Panc1 (cell line): ENCODE data around the gene FUT8.

ENCODE experiments used
- POLR2AphosphoS5 ChIP-seq: IDR thresholded peaks from 2 replicates; pipeline ENCODE4 v1.6.1; 2012; ENCODE audit warnings: mild to moderate bottlenecking, low read depth, low read length, moderate library complexity
- TCF7L2 ChIP-seq: IDR thresholded peaks from 2 replicates; pipeline ENCODE4 v1.6.1; 2011; ENCODE audit warnings: mild to moderate bottlenecking, low read depth, low read length, inconsistent platforms
- TF ChIP-seq, protein P1 (sequence below): fragments of 450-650 bp; IDR thresholded peaks from 2 replicates; pipeline ENCODE4 v1.5.1; 2017; ENCODE audit warnings: mild to moderate bottlenecking

DNA sequence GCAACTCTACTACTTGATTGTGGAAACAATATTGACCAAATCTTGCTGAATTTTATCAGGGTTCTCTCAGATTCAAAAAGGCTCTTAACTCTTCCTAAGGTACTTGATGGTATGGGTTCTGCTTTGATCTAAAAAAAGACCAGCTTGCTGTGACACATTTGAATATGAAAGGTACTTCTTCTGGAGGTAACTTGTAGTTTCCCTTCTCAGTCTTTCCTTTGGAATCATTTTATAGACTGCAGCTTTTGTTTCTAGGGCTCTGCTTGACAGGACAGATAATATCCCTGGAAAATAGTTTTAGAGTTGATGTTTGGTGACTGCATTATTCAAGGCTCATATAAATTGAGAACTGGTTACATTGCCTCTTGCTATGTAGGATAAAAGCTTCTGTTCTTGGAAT lies 251.9 kb downstream of the FUT8 start:
- TF ChIP-seq, protein P1, sequence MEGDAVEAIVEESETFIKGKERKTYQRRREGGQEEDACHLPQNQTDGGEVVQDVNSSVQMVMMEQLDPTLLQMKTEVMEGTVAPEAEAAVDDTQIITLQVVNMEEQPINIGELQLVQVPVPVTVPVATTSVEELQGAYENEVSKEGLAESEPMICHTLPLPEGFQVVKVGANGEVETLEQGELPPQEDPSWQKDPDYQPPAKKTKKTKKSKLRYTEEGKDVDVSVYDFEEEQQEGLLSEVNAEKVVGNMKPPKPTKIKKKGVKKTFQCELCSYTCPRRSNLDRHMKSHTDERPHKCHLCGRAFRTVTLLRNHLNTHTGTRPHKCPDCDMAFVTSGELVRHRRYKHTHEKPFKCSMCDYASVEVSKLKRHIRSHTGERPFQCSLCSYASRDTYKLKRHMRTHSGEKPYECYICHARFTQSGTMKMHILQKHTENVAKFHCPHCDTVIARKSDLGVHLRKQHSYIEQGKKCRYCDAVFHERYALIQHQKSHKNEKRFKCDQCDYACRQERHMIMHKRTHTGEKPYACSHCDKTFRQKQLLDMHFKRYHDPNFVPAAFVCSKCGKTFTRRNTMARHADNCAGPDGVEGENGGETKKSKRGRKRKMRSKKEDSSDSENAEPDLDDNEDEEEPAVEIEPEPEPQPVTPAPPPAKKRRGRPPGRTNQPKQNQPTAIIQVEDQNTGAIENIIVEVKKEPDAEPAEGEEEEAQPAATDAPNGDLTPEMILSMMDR, result no peak
- TF ChIP-seq TCF7L2 (no peak), POLR2AphosphoS5 (no peak)
